BLaER1 treated with 17β-estradiol and CSF1 and Interleukin-3, amounts not matched to agents 10 nM and 100 nM (cell line): Measurements from ENCODE around the gene LPP.

Source experiments
- H3K27ac ChIP-seq, 11 experiments: shearing (Covaris generic); formaldehyde crosslinking; 2 replicates each; pipeline ENCODE4 v1.8.1; 2022
- H3K27me3 ChIP-seq, 11 experiments: shearing (Covaris generic); formaldehyde crosslinking; 2 replicates each; pipeline ENCODE4 v1.8.1; 2022
- H3K36me3 ChIP-seq, 11 experiments: shearing (Covaris generic); formaldehyde crosslinking; 2 replicates each; pipeline ENCODE4 v1.8.1; 2022
- H3K4me1 ChIP-seq, 10 experiments: shearing (Covaris generic); formaldehyde crosslinking; 2 replicates each; pipeline ENCODE4 v1.8.1; 2022
- H3K4me2 ChIP-seq, 11 experiments: shearing (Covaris generic); formaldehyde crosslinking; 2 replicates each; pipeline ENCODE4 v1.8.1; 2022
- H3K4me3 ChIP-seq, 10 experiments: shearing (Covaris generic); formaldehyde crosslinking; 2 replicates each; pipeline ENCODE4 v1.8.1; 2022
- H3K9ac ChIP-seq, 11 experiments: shearing (Covaris generic); formaldehyde crosslinking; 2 replicates each; pipeline ENCODE4 v1.8.1; 2022
- H3K9me3 ChIP-seq, 11 experiments: shearing (Covaris generic); formaldehyde crosslinking; replicated peaks in 1 of 11; 2 replicates each; pipeline ENCODE4 v1.8.1; 2022
- H4K20me1 ChIP-seq, 11 experiments: shearing (Covaris generic); formaldehyde crosslinking; 2 replicates each; pipeline ENCODE4 v1.8.1; 2022
- Cebpa-rat ChIP-seq, 11 experiments: shearing (Covaris generic); IDR thresholded peaks; 2 replicates each; pipeline ENCODE4 v1.8.1; 2022

The LPP gene

DNA sequence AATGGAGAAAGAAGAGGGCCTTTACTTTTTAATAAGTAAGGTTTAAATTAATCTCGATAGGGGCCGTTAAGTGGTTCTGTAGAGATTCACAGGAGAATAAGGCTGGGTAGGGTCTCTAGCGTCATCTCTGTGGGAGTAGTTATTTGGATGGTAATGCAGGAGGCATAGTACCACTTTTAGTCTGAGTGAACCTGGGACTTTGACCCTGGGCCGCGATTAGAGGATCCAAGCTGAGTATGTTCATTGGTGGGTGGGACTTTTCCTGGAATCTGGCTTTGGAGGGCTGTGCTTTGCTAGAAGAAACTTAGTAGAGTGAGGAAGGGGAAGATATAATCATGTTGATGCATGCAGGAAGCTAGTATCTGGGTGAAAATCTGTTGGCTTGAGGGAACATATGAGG is 4.0 kb downstream of the LPP start:
- no peak overlapping the region for H3K9ac ChIP-seq
- H4K20me1 ChIP-seq = peaks cover 0 to 46% (median 11%) of the 10 kb centered on the region in 11 experiments; a peak in 10 of 22 replicates

DNA sequence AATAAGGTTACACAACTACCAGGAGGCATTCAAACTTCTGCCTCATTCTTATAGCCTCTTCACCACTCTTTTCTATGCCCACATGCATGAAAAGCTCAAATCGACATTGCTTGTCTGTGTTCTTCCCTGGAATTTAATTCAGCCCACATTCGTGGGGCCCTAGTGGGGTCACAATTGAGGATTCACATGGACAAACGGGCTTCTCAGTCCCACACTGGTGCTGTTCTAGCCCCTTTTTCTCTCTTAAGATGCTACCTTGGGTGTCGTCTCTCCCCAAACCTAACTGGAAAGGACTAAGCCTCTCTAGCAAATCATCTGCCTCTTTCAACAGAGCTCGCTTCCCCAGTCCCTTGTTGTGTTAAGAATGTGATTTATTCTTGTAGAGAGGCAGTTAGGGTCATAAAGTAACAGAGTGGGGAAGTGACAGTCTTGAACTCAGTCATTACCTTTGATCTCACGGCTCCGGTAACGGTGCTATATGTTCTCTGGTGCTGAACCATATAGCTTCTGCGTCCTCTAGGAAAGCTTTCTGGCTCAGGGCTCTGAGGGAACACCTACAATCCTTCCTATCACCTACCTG is 4.9 kb downstream of the LPP start:
- peaks cover 42 to 62% (median 51%) of the 10 kb centered on the region in 10 experiments for H3K4me1 ChIP-seq
- H3K27ac ChIP-seq = no peak overlapping the region
- no peak overlapping the region for H3K4me3 ChIP-seq
- no peak for TF ChIP-seq Cebpa-rat (IDR thresholded peaks at IDR 0.05)
- peaks cover 6 to 46% (median 25%) of the 10 kb centered on the region in 11 experiments; a peak in 20 of 22 replicates for H3K36me3 ChIP-seq
- H3K9me3 ChIP-seq = peaks cover 0 to 16% (median 5%) of the 10 kb centered on the region in 11 experiments; a peak in 6 of 22 replicates
- peaks cover 0 to 47% (median 11%) of the 10 kb centered on the region in 11 experiments; a peak in 11 of 22 replicates for H4K20me1 ChIP-seq
- no peaks in the 10 kb centered on the region for H3K27me3 ChIP-seq
- H3K9ac ChIP-seq = no peak overlapping the region
- H3K4me2 ChIP-seq = peak overlapping the region in 5 of 11 experiments; percentile 1 to 92 (median 26); a peak in 5 of 22 replicates

More for the DNA sequence above, 4.0 kb downstream of the LPP start:
- H3K36me3 ChIP-seq = peaks cover 6 to 40% (median 22%) of the 10 kb centered on the region in 11 experiments; a peak in 20 of 22 replicates
- no peak overlapping the region for H3K4me3 ChIP-seq
- peaks cover 42 to 58% (median 51%) of the 10 kb centered on the region in 10 experiments for H3K4me1 ChIP-seq
- no peak overlapping the region for H3K27ac ChIP-seq
- H3K4me2 ChIP-seq = peak overlapping the region in 10 of 11 experiments; percentile 1 to 97 (median 20); a peak in 12 of 22 replicates
- H3K9me3 ChIP-seq = peaks cover 0 to 16% (median 4%) of the 10 kb centered on the region in 11 experiments; a peak in 6 of 22 replicates
- no peaks in the 10 kb centered on the region for H3K27me3 ChIP-seq
- no peak for TF ChIP-seq Cebpa-rat (IDR thresholded peaks at IDR 0.05)

DNA sequence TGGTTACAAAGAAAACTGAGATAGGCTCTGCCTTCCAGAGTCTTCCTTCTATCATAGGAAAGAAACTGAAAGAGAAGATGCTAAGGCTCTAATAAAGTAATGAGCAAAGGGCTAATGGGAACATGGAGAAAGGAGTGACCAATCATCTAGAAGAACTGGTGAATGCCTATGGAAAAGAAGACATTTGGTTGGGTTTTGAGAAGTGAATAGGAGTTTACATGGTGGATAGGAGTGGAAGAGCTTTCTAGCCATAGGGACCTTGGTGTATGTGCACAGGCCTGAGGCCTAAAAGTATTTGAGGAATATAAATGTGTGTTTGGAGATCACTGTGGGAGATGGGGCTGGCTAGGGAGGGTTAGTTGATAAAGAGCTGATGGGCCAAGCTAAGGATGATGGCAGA is 6.8 kb downstream of the LPP start:
- no peak for TF ChIP-seq Cebpa-rat (IDR thresholded peaks at IDR 0.05)
- H4K20me1 ChIP-seq = peaks cover 0 to 67% (median 29%) of the 10 kb centered on the region in 11 experiments; a peak in 12 of 22 replicates
- no peak overlapping the region for H3K4me3 ChIP-seq
- H3K36me3 ChIP-seq = peaks cover 6 to 46% (median 25%) of the 10 kb centered on the region in 11 experiments; a peak in 20 of 22 replicates
- peaks cover 0 to 16% (median 5%) of the 10 kb centered on the region in 11 experiments; a peak in 6 of 22 replicates for H3K9me3 ChIP-seq
- peaks cover 30 to 70% (median 46%) of the 10 kb centered on the region in 10 experiments for H3K4me1 ChIP-seq
- no peak overlapping the region for H3K27ac ChIP-seq
- no peaks in the 10 kb centered on the region for H3K27me3 ChIP-seq
- H3K9ac ChIP-seq = no peak overlapping the region
- H3K4me2 ChIP-seq = no peak overlapping the region

DNA sequence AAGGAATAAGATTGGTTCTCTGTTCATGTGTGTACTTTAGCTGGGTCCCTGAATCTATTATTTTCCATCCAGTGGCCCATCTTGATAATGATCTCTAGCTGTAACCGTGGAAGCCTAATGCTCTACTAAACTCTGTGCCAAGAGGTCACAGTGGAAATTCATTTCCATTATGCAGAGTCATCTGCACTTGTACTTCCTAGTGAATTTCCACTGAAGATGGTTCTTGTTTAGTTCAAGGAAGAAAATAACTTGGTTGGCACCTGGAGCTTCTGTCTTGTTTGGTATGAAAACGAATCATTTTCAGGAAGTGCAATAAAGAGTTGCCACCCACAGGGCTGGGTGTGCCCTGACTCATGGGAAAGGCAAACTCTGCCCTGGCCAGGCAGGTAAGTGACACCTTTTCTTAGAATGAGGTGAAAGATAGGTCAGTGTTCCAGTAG is 10.3 kb downstream of the LPP start:
- H3K27ac ChIP-seq = 0 out of 22 replicates have a peak overlapping the region, but pooled peaks of 1 of the 11 experiments have one; percentile 11
- no peak overlapping the region for H3K9ac ChIP-seq
- peaks cover 0 to 16% (median 5%) of the 10 kb centered on the region in 11 experiments; a peak in 6 of 22 replicates for H3K9me3 ChIP-seq
- peaks cover 13 to 45% (median 25%) of the 10 kb centered on the region in 10 experiments for H3K4me1 ChIP-seq
- H3K27me3 ChIP-seq = no peaks in the 10 kb centered on the region
- peak overlapping the region in 7 of 11 experiments; percentile 1 to 77 (median 41); a peak in 12 of 22 replicates for H3K4me2 ChIP-seq
- H4K20me1 ChIP-seq = peaks cover 0 to 84% (median 23%) of the 10 kb centered on the region in 11 experiments; a peak in 12 of 22 replicates
- H3K4me3 ChIP-seq = no peak overlapping the region
- no peak for TF ChIP-seq Cebpa-rat (IDR thresholded peaks at IDR 0.05)
- peaks cover 6 to 42% (median 25%) of the 10 kb centered on the region in 11 experiments; a peak in 20 of 22 replicates for H3K36me3 ChIP-seq

DNA sequence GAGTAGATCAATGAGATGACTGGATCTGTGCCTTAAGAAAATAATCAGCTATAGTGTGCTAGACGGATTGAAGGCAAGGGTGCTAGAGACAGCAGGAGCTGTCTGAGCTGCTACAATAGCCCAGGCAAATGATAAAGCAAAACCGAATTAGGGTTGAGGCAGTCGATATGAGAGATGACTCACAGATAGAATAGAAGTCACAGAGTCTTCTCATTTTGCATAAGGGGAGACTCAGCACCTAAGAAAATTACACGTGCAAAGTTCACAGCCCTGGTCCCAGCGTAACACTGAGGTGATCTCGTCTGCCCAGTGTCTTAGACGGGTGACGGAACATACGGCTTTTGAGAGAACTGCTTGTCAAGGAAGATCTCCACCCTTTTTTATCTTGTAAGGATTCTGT is 11.6 kb downstream of the LPP start:
- Histone ChIP-seq H3K36me3 (peaks cover 6 to 38% (median 22%) of the 10 kb centered on the region in 11 experiments; a peak in 20 of 22 replicates), H3K27me3 (no peaks in the 10 kb centered on the region), H3K4me3 (no peak overlapping the region), H3K9me3 (peaks cover 0 to 16% (median 5%) of the 10 kb centered on the region in 11 experiments; a peak in 6 of 22 replicates), H3K4me1 (peaks cover 14 to 45% (median 27%) of the 10 kb centered on the region in 10 experiments), H3K4me2 (peak overlapping the region in 2 of 11 experiments; percentile 12 to 65; a peak in 1 of 22 replicates), H3K27ac (no peak overlapping the region), H3K9ac (no peak overlapping the region), H4K20me1 (peaks cover 0 to 92% (median 27%) of the 10 kb centered on the region in 11 experiments; a peak in 13 of 22 replicates)
- no peak for TF ChIP-seq Cebpa-rat (IDR thresholded peaks at IDR 0.05)

DNA sequence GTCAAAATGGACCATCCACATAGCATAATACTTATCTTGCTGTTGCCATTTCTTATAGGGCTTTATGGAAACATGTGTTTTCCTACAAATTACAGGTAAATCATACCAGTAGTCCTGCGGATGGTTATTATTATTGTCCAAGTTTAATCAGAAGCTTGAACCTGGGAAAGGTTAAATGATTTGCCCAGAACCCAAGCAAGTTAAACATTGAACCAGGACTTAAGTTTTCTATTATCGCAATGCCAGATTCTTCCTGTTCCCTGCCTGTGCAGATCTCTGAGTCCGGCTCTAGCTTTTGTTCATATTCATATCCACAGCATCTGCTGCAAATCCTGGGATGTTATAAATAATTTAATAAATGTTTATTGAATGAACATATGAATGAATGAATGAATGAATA is 12.5 kb downstream of the LPP start:
- Histone ChIP-seq H3K9ac (no peak overlapping the region), H3K36me3 (peaks cover 5 to 34% (median 18%) of the 10 kb centered on the region in 11 experiments; a peak in 21 of 22 replicates), H3K9me3 (peaks cover 0 to 10% (median under 1%) of the 10 kb centered on the region in 11 experiments; a peak in 6 of 22 replicates), H3K27me3 (no peaks in the 10 kb centered on the region), H3K4me1 (peaks cover 14 to 45% (median 31%) of the 10 kb centered on the region in 10 experiments), H3K4me3 (no peak overlapping the region), H3K27ac (no peak overlapping the region), H4K20me1 (peaks cover 0 to 97% (median 35%) of the 10 kb centered on the region in 11 experiments; a peak in 13 of 22 replicates), H3K4me2 (no peak overlapping the region)
- TF ChIP-seq Cebpa-rat (IDR thresholded peaks at IDR 0.05) = no peak

DNA sequence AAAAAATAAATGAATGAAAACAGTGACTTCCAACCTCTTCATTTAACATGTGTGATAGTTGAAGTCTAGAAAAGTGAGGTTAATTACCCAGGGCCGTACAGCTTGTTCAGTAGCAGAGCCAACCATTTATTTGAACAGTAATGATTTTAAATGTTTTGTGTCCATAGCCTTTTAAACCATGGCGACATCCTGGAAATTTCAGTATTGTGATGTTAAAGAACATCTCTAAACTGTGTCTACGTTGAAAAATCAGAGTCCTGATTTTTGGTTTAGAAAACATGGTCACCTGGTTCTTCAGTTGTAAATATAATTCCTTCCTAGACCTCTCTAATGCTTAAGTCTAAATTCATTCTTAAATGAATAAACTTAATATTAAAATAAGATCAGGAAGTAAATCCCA is 14.2 kb downstream of the LPP start:
- Histone ChIP-seq H3K4me3 (no peak overlapping the region), H3K4me2 (peak overlapping the region in 5 of 11 experiments; percentile 16 to 38 (median 18); a peak in 7 of 22 replicates), H3K4me1 (peaks cover 15 to 47% (median 38%) of the 10 kb centered on the region in 10 experiments)

DNA sequence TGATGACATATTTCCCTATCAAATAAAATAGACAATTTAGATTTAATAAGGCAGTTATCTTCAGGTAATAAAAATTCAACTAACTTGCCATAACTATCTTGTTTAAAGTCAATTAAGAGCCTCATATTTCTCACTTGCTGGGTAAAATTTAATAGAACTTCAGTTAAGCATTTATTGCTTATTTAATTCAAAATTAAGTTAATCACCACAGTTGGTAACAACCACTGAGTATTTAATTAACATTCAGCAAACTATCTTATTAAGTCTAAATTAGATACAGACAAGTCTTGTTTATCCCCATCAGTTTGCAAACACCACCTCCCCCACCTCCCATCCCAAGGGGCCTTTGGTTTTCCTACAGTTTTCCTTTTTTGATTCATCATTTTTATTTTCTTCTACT is 14.7 kb downstream of the LPP start:
- peaks cover 0 to 18% (median 0%) of the 10 kb centered on the region in 11 experiments; a peak in 2 of 22 replicates for H3K36me3 ChIP-seq
- H3K4me3 ChIP-seq = no peak overlapping the region
- peaks cover 15 to 48% (median 38%) of the 10 kb centered on the region in 10 experiments for H3K4me1 ChIP-seq
- peaks cover 0 to 97% (median 40%) of the 10 kb centered on the region in 11 experiments; a peak in 15 of 22 replicates for H4K20me1 ChIP-seq
- TF ChIP-seq Cebpa-rat (IDR thresholded peaks at IDR 0.05) = no peak
- peak overlapping the region in 6 of 11 experiments; percentile 1 to 38 (median 24); a peak in 9 of 22 replicates for H3K4me2 ChIP-seq
- H3K27ac ChIP-seq = no peak overlapping the region
- no peaks in the 10 kb centered on the region for H3K27me3 ChIP-seq
- no peak overlapping the region for H3K9ac ChIP-seq
- no peaks in the 10 kb centered on the region for H3K9me3 ChIP-seq

More for the DNA sequence above, 14.2 kb downstream of the LPP start:
- no peak for TF ChIP-seq Cebpa-rat (IDR thresholded peaks at IDR 0.05)
- Histone ChIP-seq H3K9me3 (peaks cover 0 to 3% (median 0%) of the 10 kb centered on the region in 11 experiments; a peak in 1 of 22 replicates), H3K27me3 (no peaks in the 10 kb centered on the region), H3K9ac (no peak overlapping the region), H4K20me1 (peaks cover 0 to 97% (median 40%) of the 10 kb centered on the region in 11 experiments; a peak in 14 of 22 replicates), H3K27ac (no peak overlapping the region), H3K36me3 (peaks cover 0 to 21% (median 2%) of the 10 kb centered on the region in 11 experiments; a peak in 5 of 22 replicates)
